Stimulated activated CD4-positive, alpha-beta T cell treated with anti-CD3 and anti-CD28 coated beads, Interleukin-12 subunit alpha, Interleukin-12 subunit beta, amount 100 ng/mL, for 4 hours (primary cell): ENCODE measurements around the gene COPS7A.

Experiments
- DNase-seq: peaks from one replicate; pipeline ENCODE4 v3.0.0-alpha.2; 2020

The COPS7A gene

DNA sequence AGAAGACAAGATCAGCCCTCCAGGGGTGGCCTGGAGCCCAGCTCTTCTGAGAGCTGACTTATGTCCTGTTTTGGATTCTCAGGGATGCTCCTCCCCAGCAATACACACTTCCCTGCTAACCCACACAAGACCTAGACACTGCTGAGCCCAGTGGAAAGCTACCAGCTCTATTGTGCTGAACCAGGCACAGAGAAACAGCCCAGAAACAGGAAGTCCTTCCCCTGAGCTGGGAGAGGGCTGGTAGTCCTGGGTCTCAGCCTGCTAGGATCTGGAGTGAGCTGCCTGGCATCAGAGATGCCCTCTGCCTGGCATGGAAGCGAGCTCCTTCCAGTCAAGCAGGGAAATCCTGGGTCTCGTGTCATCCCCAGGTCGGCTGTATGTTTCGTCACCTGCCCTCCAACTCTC, 47.2 kb downstream of the COPS7A start:
- DNase-seq = no peak

DNA sequence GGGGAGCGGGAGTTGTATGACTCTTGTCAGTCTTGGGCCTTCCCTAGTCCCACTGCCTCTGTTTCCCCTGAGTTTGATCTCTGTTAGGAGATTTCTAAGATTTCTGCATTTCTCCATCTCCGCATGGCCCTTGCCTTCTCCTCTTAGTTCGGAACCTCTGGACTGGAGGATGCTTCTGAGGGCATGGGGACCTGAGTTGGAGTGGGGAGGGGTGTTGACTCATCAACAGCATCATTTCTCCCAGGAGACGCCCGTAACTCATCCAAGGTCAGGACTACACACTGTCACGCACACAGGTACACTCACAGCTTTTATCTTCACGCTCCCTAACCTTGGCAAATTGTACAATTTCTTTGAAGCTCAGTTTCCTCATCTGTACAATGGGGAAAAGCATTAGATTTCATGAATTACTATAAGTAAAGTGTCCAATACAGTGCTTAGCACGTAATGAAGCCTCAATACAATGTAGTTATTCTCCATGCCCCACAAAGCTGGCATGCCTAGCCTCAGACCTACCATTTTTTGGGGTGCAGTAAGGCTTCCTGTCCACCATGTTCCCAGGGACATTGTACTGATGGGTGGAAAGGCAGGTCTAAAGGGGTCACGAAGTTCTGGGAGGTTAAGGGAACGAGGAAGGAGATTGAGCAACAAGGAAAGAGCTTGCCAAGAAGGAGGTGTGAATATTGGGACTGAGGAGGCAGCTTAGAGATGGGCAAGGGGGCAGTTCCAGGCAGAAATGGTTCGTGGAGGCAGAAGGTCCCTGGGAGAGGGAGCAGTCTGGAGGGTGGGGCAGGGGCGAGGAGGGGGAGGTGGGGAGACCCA, 47.9 kb downstream of the COPS7A start:
- DNase-seq = no peak

DNA sequence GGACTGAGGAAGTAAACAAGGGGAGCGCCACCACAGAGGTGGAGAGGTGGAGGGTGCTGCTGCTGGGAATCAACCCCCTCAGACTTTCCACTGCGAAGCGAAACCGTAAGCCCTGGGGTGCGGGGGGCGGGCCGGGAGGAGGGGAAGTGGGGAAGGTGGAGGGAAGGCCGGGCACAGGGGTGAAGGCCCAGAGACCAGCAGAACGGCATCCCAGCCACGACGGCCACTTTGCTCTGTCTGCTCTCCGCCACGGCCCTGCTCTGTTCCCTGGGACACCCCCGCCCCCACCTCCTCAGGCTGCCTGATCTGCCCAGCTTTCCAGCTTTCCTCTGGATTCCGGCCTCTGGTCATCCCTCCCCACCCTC, 48.5 kb downstream of the COPS7A start, which contains the start of gene LAG3:
Gene LAG3, plus strand, starts transcription at position 190 of the 365 bp plus-strand sequence. CDS start 333 bp downstream, outside the sequence.
- DNase-seq = peak; percentile 67

DNA sequence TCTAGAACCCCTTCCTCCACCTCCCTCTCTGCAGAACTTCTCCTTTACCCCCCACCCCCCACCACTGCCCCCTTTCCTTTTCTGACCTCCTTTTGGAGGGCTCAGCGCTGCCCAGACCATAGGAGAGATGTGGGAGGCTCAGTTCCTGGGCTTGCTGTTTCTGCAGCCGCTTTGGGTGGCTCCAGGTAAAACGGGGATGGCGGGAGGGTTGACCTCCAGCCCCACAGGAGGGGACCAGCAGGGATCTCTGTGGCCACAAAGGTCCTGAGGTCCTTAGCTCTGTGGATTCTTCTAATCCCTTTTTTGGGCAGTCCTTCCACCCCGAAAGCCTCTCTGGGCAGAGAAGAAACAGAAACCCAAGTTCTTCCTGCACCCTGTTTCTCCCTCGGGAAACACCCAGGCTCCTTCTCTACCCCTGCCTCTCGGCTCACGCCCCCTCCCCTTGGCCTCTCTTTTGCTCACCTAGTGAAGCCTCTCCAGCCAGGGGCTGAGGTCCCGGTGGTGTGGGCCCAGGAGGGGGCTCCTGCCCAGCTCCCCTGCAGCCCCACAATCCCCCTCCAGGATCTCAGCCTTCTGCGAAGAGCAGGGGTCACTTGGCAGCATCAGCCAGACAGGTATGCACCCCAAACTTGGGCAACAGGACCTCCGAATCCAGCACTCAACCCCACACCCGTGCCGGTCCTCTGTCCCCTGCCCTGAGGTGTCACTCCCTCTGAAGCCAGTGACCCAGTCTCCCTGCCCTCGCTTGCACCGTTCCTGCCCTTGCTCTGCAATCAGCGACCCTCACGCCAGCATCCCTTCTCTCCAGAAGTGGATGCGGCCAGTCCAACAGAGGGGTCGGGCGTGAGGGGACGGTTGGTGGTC, 49.1 kb downstream of the COPS7A start:
- no peak for DNase-seq

DNA sequence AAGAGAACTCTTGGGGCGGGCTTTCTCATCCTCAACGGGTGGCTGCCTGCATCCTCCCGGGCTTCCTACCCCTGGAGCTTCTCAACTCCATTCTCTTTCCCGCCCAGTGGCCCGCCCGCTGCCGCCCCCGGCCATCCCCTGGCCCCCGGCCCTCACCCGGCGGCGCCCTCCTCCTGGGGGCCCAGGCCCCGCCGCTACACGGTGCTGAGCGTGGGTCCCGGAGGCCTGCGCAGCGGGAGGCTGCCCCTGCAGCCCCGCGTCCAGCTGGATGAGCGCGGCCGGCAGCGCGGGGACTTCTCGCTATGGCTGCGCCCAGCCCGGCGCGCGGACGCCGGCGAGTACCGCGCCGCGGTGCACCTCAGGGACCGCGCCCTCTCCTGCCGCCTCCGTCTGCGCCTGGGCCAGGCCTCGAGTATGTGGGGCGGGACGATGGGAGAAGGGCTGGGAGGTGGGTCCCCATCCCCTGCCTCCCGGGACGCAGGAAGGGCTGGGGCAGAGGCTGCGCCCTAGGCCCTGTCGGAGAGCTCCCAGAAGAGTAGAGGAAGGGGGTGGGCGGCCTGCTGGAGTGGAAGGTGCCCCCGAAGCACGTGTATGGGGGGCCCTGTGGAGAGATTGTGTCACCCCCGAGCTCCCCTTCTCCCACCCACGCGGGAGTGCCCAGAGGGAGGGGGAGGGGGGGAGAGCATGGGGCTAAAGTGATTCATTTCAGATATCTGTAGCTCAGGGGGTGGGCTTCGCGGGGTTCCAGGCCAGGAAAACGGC, 49.9 kb downstream of the COPS7A start:
- peak; percentile 49 for DNase-seq

DNA sequence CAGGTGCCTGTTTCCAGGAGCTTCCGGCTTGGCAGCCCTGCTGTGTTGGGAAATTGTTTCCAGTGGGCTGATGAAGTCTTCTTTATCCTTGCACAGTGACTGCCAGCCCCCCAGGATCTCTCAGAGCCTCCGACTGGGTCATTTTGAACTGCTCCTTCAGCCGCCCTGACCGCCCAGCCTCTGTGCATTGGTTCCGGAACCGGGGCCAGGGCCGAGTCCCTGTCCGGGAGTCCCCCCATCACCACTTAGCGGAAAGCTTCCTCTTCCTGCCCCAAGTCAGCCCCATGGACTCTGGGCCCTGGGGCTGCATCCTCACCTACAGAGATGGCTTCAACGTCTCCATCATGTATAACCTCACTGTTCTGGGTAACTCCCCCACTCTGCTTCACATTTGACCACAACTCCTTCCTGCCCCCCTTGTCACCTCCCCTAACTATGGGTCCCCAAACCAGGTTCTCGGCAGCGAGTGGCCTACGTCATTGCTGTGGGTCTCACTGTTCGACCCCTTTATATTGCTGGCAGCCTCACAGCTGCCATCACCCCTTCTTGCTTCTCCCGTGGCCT, 50.7 kb downstream of the COPS7A start:
- no peak for DNase-seq

DNA sequence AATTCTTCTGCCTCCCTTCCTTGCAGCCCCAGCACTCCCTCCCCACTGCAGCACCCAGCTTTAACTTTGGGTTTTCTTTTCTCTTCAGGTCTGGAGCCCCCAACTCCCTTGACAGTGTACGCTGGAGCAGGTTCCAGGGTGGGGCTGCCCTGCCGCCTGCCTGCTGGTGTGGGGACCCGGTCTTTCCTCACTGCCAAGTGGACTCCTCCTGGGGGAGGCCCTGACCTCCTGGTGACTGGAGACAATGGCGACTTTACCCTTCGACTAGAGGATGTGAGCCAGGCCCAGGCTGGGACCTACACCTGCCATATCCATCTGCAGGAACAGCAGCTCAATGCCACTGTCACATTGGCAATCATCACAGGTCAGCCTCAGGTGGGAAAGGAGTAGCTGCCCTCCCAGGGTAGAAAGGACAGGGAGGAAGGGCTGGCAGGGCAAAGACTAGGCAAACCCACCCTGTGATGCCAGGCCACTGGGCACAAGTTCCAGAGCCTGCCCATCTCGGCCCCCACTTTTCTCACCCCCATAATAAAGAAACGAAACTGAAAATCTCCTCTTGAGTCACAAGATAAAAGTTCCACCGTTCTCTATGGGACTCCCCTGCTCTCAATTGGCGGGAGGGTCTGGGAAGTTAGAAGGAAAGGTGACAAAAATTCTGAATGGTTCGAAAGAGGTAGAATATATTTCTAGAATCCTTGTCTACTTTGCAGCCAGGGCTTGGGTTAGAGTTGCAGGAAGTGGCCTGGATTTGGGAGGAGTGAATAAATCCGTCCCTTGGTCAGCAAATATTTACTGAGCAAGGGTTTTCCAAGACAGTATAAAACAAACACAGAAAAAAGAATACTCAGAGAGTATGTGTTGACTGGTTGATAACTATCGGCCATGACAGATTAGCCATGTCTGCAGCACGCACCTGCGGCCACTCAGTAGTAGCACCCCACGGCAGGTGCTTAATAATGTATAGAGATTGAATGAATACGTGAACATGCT, 51.6 kb downstream of the COPS7A start:
- no peak for DNase-seq

DNA sequence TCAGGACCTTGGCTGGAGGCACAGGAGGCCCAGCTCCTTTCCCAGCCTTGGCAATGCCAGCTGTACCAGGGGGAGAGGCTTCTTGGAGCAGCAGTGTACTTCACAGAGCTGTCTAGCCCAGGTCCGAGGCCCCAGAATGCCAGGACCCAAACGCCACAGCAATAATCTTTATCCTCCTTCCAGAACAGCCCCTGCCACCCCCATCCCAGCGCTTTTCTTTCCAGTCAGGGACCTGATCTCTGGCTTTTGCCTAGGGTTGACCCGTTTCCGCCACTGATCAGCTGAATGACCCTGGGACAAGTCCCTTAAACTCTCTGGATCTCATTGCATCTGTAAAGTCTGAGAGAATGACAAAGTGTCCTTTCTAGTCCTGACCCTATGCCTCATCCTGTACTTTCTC, 53.5 kb downstream of the COPS7A start:
- no peak for DNase-seq

DNA sequence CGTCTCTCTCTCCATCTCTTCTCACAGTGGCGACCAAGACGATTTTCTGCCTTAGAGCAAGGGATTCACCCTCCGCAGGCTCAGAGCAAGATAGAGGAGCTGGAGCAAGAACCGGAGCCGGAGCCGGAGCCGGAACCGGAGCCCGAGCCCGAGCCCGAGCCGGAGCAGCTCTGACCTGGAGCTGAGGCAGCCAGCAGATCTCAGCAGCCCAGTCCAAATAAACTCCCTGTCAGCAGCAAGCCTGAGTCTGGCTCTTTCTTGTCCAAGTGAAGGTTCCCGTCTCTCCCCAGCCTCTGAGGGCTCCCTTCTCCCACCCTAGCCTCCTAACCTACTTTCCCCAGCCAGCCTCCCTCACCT, 54.3 kb downstream of the COPS7A start:
- no peak for DNase-seq

DNA sequence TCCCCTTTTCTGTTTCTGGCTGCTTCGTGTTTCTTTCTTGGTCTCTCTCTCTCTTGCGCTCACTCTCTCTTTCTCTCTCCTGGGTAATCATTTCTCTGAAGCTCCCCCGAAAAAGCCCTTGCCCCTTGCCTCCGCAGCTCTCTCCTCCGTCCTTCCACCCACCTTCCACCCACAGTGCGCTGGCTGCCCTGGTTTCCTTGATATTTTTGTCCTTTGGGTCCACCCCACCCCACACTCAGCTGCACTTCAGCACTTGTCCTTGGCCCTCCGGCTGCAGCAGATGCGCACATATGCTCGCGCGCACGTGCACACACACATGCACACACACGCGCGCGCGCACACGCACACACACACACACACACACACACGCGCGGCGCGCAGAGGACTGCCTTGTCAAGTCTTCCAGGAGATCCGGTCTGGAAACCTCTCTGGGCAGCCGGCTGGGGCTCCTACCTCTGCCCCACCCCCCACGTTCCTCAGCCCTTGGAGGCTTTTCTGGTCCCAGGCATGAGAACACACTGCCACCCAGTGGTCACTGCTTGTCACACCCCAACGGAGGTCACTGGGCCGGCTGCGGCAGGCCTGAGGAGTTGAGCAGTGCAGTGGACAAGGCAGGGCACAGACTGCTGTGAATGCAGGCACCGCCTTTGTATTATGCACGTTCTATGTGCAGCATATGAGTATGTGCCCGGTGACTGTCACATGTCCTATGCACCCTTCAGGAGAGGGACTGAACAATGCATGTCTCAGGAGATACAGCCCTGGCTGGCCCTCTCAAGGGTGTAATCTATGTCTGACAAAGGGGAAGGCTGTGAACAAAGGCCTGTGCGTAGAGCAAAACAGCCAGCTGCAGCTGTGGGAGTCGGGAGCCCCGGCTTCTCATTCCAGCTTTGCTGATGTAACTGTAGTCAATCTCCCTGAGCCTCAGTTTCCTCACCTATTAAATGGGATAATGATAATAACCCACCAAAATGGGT, 55.0 kb downstream of the COPS7A start:
- peak; percentile 87 for DNase-seq

DNA sequence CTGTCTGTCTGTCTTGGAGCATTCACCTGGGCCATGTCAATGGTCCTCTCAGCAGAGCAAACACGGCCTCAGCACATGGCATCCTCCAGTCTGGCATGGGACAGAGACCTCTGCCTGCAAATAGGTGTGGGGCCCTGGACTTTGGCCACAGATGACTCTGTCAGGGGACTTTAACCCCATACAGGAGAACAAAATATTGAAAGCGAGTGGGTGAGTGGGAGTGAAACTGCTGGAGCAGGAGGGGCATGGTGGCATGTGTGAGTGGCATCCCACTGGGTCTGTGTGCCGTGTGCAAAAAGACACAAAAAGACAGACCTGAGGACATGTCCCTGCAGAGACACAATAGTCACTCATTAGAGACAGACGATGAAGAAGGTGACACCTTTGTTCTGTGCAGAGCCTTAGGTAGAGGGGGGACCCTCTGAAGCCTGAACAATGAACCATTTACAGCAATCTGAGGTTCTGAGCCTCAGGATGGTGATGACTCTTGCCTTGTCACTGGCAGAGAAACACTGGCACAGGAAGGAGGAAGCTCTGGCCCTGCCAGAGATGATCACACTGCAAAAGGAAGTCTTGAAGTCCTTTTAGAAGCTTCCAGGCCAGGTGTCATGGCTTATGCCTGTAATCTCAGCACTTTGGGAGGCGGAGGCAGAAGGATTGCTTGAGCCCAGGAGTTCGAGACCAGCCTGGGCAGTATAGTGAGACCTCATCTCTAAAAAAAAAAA, 56.0 kb downstream of the COPS7A start:
- no peak for DNase-seq

DNA sequence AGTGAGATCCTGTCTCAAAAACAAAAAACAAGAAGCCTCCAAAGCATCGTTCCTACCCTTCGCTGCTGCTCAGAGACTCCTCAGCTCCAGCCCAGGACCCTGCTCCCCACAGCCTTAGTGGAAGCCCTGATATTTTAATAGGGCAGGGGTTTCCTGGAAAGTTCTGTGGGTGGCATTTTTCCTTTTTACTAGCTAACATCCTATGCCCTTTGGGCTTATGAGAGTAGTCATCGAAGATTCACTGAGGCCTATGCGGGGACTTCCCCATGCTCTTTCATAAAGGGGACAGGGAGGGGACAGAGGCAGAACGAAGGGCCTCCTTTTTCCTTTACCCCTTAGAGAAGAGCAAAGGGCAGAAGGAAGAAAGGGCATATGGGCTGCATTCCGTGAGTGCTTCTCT, 56.7 kb downstream of the COPS7A start:
- no peak for DNase-seq
